IMR-90 (cell line): Measurements from ENCODE around the gene SIPA1. TPM values are rescaled to one million over a fixed set of nuclear protein-coding genes. Genes with fewer than 3 reads are reported as not detected.

ENCODE experiments used
- ATAC-seq: fragments of 200-7000 bp; cut with Tn5 transposase; 2 replicates; pipeline ENCODE4 v1.9.1; 2020; ENCODE audit warnings: low read depth, mild to moderate bottlenecking, moderate library complexity
- BruUV-seq: library from RNA; stranded (reverse); fragments of 400-500 nt; replicated peaks from 2 replicates; lab custom pipeline; 2021; lab: Mats Ljungman, UMichigan
- CTCF ChIA-PET: fragments of 300-600 bp; formaldehyde crosslinking; extraction: SDS; loops from one replicate; lab custom pipeline; 2021; ENCODE audit warnings: antibody characterized with exemption; lab: Yijun Ruan, JAX
- POLR2A ChIA-PET: fragments of 300-600 bp; sonication (Branson Sonifier 250); formaldehyde crosslinking; loops from one replicate; lab custom pipeline; 2022; ENCODE audit warnings: antibody characterized with exemption; ENCODE audit not compliant: unreplicated experiment; lab: Charles Lee
- DNase-seq: peaks from one replicate; pipeline ENCODE4 v3.0.0; 2013
- H2AFZ ChIP-seq: replicated peaks from 2 replicates; pipeline ENCODE3; 2013; ENCODE audit warnings: low read length, mild to moderate bottlenecking; ENCODE audit not compliant: poor library complexity
- H2AK5ac ChIP-seq: 2 replicates; pipeline ENCODE4 v1.6.1; 2013; ENCODE audit warnings: low read depth, low read length, inconsistent platforms
- H2AK9ac ChIP-seq: replicated peaks from 2 replicates; pipeline ENCODE3; 2013; ENCODE audit warnings: mild to moderate bottlenecking, low read depth, low read length, moderate library complexity; ENCODE audit not compliant: poor library complexity
- H2BK120ac ChIP-seq: 2 replicates; pipeline ENCODE4 v1.6.1; 2013; ENCODE audit warnings: low read depth, low read length, inconsistent platforms
- H2BK15ac ChIP-seq: 3 replicates; pipeline ENCODE4 v1.6.1; 2013; ENCODE audit warnings: low read depth, low read length, inconsistent platforms
- H2BK20ac ChIP-seq: 2 replicates; pipeline ENCODE4 v1.6.1; 2013; ENCODE audit warnings: low read depth, mild to moderate bottlenecking, inconsistent platforms, low read length, moderate library complexity
- H2BK5ac ChIP-seq: 2 replicates; pipeline ENCODE4 v1.6.1; 2013; ENCODE audit warnings: mild to moderate bottlenecking, low read depth, low read length, inconsistent platforms; ENCODE audit not compliant: poor library complexity, severe bottlenecking
- H3K14ac ChIP-seq: replicated peaks from 2 replicates; pipeline ENCODE4 v1.6.1; 2013; ENCODE audit warnings: low read depth, low read length, inconsistent platforms
- H3K18ac ChIP-seq: 2 replicates; pipeline ENCODE4 v1.6.1; 2013; ENCODE audit warnings: low read depth, low read length, control low read depth
- H3K23ac ChIP-seq: 2 replicates; pipeline ENCODE4 v1.6.1; 2013; ENCODE audit warnings: low read depth, low read length, inconsistent platforms
- H3K27ac ChIP-seq: 2 replicates; pipeline ENCODE4 v1.5.1; 2013; ENCODE audit warnings: mild to moderate bottlenecking, control low read depth, low read length; ENCODE audit not compliant: insufficient read depth
- H3K27me3 ChIP-seq: 2 replicates; pipeline ENCODE4 v1.6.1; 2013; ENCODE audit warnings: low read length; ENCODE audit not compliant: control insufficient read depth, insufficient read depth
- H3K36me3 ChIP-seq: 2 replicates; pipeline ENCODE4 v1.6.1; 2013; ENCODE audit warnings: low read length, mixed read lengths; ENCODE audit not compliant: control insufficient read depth, insufficient read depth
- H3K4ac ChIP-seq: 2 replicates; pipeline ENCODE4 v1.6.1; 2013; ENCODE audit warnings: low read depth, low read length, inconsistent platforms
- H3K4me1 ChIP-seq: 2 replicates; pipeline ENCODE4 v1.6.1; 2013; ENCODE audit warnings: low read length, mixed read lengths; ENCODE audit not compliant: control insufficient read depth, insufficient read depth
- H3K4me2 ChIP-seq: 2 replicates; pipeline ENCODE4 v1.6.1; 2013; ENCODE audit warnings: low read depth, mild to moderate bottlenecking, control low read depth, low read length, moderate library complexity
- H3K4me3 ChIP-seq: 2 replicates; pipeline ENCODE4 v1.5.1; 2013; ENCODE audit warnings: low read depth, mild to moderate bottlenecking, control low read depth, low read length, moderate library complexity; ENCODE audit not compliant: insufficient read depth
- H3K56ac ChIP-seq: 2 replicates; pipeline ENCODE4 v1.6.1; 2013; ENCODE audit warnings: low read length, inconsistent platforms; ENCODE audit not compliant: insufficient read depth; ENCODE audit errors: extremely low read depth
- H3K79me1 ChIP-seq, 2 experiments: 2 replicates each; pipeline ENCODE4 v1.6.1; 2013; ENCODE audit warnings: low read length in 2 of 2, inconsistent platforms in 1 of 2, low read depth in 1 of 2
- H3K9ac ChIP-seq: 2 replicates; pipeline ENCODE4 v1.6.1; 2013; ENCODE audit warnings: low read depth, low read length, control low read depth
- H3K9me1 ChIP-seq: 2 replicates; pipeline ENCODE4 v1.6.1; 2013; ENCODE audit warnings: low read length, inconsistent platforms; ENCODE audit not compliant: insufficient read depth
- H3K9me3 ChIP-seq: 2 replicates; pipeline ENCODE4 v1.6.1; 2013; ENCODE audit warnings: low read length; ENCODE audit not compliant: control insufficient read depth, insufficient read depth
- H4K20me1 ChIP-seq: 2 replicates; pipeline ENCODE4 v1.6.1; 2013; ENCODE audit warnings: low read length, inconsistent platforms; ENCODE audit not compliant: insufficient read depth
- H4K5ac ChIP-seq: 2 replicates; pipeline ENCODE4 v1.6.1; 2013; ENCODE audit warnings: mild to moderate bottlenecking, low read depth, low read length, control low read depth
- H4K8ac ChIP-seq, 2 experiments: 2 replicates each; pipeline ENCODE4 v1.6.1; 2013; ENCODE audit warnings: low read depth in 2 of 2, low read length in 2 of 2, control low read depth in 1 of 2, inconsistent platforms in 1 of 2
- H4K91ac ChIP-seq: 2 replicates; pipeline ENCODE4 v1.6.1; 2013; ENCODE audit warnings: low read depth, low read length, inconsistent platforms; ENCODE audit not compliant: insufficient read depth
- BHLHE40 ChIP-seq: fragments of 150-350 bp; IDR thresholded peaks from 2 replicates; pipeline ENCODE4 v1.6.1; 2016; ENCODE audit warnings: mild to moderate bottlenecking, low read depth, low read length
- CTCF ChIP-seq: conservative IDR thresholded peaks from 2 replicates; pipeline ENCODE4 v1.5.1; 2012; ENCODE audit warnings: mild to moderate bottlenecking, low read depth, low read length, improper control_type of control experiment
- ELK1 ChIP-seq: fragments of 150-350 bp; IDR thresholded peaks from 2 replicates; pipeline ENCODE4 v1.6.1; 2016; ENCODE audit warnings: low read depth, mild to moderate bottlenecking, low read length, moderate library complexity, borderline replicate concordance
- FOS ChIP-seq: fragments of 150-350 bp; IDR thresholded peaks from 2 replicates; pipeline ENCODE4 v1.6.1; 2016; ENCODE audit warnings: low read depth, low read length
- MAZ ChIP-seq: IDR thresholded peaks from 2 replicates; pipeline ENCODE4 v1.6.1; 2012; ENCODE audit warnings: low read depth, mild to moderate bottlenecking, low read length, improper control_type of control experiment, moderate library complexity, borderline replicate concordance
- MXI1 ChIP-seq: IDR thresholded peaks from 2 replicates; pipeline ENCODE4 v1.6.1; 2012; ENCODE audit warnings: low read depth, mild to moderate bottlenecking, low read length, moderate library complexity, borderline replicate concordance
- RAD21 ChIP-seq: IDR thresholded peaks from 2 replicates; pipeline ENCODE4 v1.6.1; 2012; ENCODE audit warnings: low read length, improper control_type of control experiment
- RFX5 ChIP-seq: IDR thresholded peaks from 2 replicates; pipeline ENCODE4 v1.8.0; 2012; ENCODE audit warnings: low read depth, mild to moderate bottlenecking, low read length, moderate library complexity
- WGBS, 2 experiments: methylation state at CpG; one replicate each; pipeline versions ENCODE4 v1.1.5 to v1.1.7; 2013; ENCODE audit warnings: missing lambda C conversion rate in 2 of 2; ENCODE audit not compliant: insufficient read length in 1 of 2; ENCODE audit errors: extremely low coverage in 2 of 2; 5-methylcytosine and 5-hydroxymethylcytosine counted together
- dilution Hi-C: fragments of 300-500 bp; cut with HindIII; formaldehyde crosslinking; loops from one replicate; pipeline ENCODE4 v1.14.3; 2018; ENCODE audit warnings: low sequenced_read_pairs; ENCODE audit not compliant: unreplicated experiment
- in situ Hi-C: fragments of 300-500 bp; cut with MboI; formaldehyde crosslinking; loops from 3 replicates; pipeline ENCODE4 v1.14.3; 2019; ENCODE audit warnings: low sequenced_read_pairs, inconsistent platforms, mixed read lengths
- intact Hi-C: fragments of 100-400 bp; cut with micrococcal nuclease; formaldehyde crosslinking; loops from 2 replicates; pipeline ENCODE4 v1.10.0; 2022
- polyA plus RNA-seq, 3 experiments: library from polyadenylated mRNA; depleted of rRNA; stranded (reverse); fragments of >200 nt; gene quantifications; 2 replicates each; pipeline ENCODE4 v1.2.3, GENCODE V29; 2012; ENCODE audit warnings: low replicate concordance in 1 of 3
- total RNA-seq: library from RNA; depleted of rRNA; stranded (reverse); fragments of >200 nt; gene quantifications from 2 replicates; pipeline ENCODE4 v1.2.3, GENCODE V29; 2012

Gene SIPA1
- total and polyA plus RNA-seq, 2 of the 4 experiments (the other 2 are of a cell fraction) = 10.6 to 39.7 TPM

- Histone ChIP-seq H3K4ac (no peak overlapping the region), H3K56ac (no peak overlapping the region), H3K4me1 (peaks cover 3% of the 10 kb centered on the region), H3K18ac (no peak overlapping the region), H2BK120ac (no peak overlapping the region), H3K9me1 (no peaks in the 10 kb centered on the region), H3K36me3 (peaks cover 68% of the 10 kb centered on the region), H2BK20ac (no peak overlapping the region), H3K4me2 (no peak overlapping the region), H3K14ac (no peak overlapping the region), H3K9ac (no peak overlapping the region), H2AK5ac (no peak overlapping the region), H2AK9ac (no peak overlapping the region), H2BK15ac (no peak overlapping the region), H4K5ac (no peak overlapping the region), H2BK5ac (no peak overlapping the region), H3K4me3 (no peak overlapping the region), H3K27ac (no peak overlapping the region), H4K20me1 (peaks cover 12% of the 10 kb centered on the region; the same call in 1 of the 2 replicates), H4K8ac (no peak overlapping the region), H4K91ac (no peak overlapping the region), H3K27me3 (no peaks in the 10 kb centered on the region), H3K79me1 (peaks cover 11 to 20% of the 10 kb centered on the region in 2 experiments; a peak in 3 of 4 replicates), H3K9me3 (no peaks in the 10 kb centered on the region), H3K23ac (no peak overlapping the region), H2AFZ (no peak overlapping the region)
- CTCF ChIA-PET = no interaction called here
- intact Hi-C loops = no loop called here
- BruUV-seq = no TSS peak
- WGBS, 2 experiments = 97% methylated on average over 11 of the region's 20 CpGs; no CpG with 5 or more reads in 1 of the 2 experiments
- ATAC-seq (no peak), DNase-seq (no peak)
- in situ Hi-C loops = no loop called here
- no peak for TF ChIP-seq RFX5
- no peak for TF ChIP-seq ELK1
- no peak for TF ChIP-seq MXI1
- no peak for TF ChIP-seq FOS
- no peak for TF ChIP-seq MAZ
- TF ChIP-seq RAD21 = no peak
- TF ChIP-seq BHLHE40 = no peak
- no peak for TF ChIP-seq CTCF
- dilution Hi-C loops = no loop called here
- POLR2A ChIA-PET = no interaction called here
Measured at GRCh38 chr11:65633390-65634108, 4.4 kb upstream of the SIPA1 start.
